Activated naive CD4-positive, alpha-beta T cell treated with anti-CD3 and anti-CD28 coated beads for 36 hours (primary cell): ENCODE measurements around the gene GATA5. TPM values are rescaled to one million over a fixed set of nuclear protein-coding genes. Genes with fewer than 3 reads are reported as not detected.

Experiments used
- CTCF ChIA-PET: fragments of 350-600 bp; sonication (Branson Sonifier 250); formaldehyde crosslinking; loops from one replicate; lab custom pipeline; 2021; ENCODE audit warnings: antibody characterized with exemption; lab: Charles Lee
- DNase-seq: peaks from one replicate; pipeline ENCODE4 v3.0.0-alpha.2; 2020
- H3K27ac Mint-ChIP-seq: one replicate; pipeline ENCODE4 v1.8.0; 2021; ENCODE audit warnings: mild to moderate bottlenecking, mixed read lengths
- H3K27me3 Mint-ChIP-seq: one replicate; pipeline ENCODE4 v1.8.0; 2021; ENCODE audit warnings: low read depth, mixed read lengths
- H3K36me3 Mint-ChIP-seq: one replicate; pipeline ENCODE4 v1.8.0; 2021; ENCODE audit warnings: low read depth, mixed read lengths
- H3K4me1 Mint-ChIP-seq: one replicate; pipeline ENCODE4 v1.8.0; 2021; ENCODE audit warnings: low read depth, mixed read lengths
- H3K4me3 Mint-ChIP-seq: one replicate; pipeline ENCODE4 v1.8.0; 2021; ENCODE audit warnings: mild to moderate bottlenecking, moderate library complexity, mixed read lengths
- H3K9me3 Mint-ChIP-seq: one replicate; pipeline ENCODE4 v1.8.0; 2021; ENCODE audit warnings: mixed read lengths
- intact Hi-C: fragments of 100-400 bp; cut with micrococcal nuclease; formaldehyde crosslinking; loops from one replicate; pipeline ENCODE4 v1.15.1; 2023
- total RNA-seq, 2 experiments: library from RNA; stranded (reverse); gene quantifications; one replicate each; pipeline ENCODE4 v1.2.3, GENCODE V29; 2021

The GATA5 gene
- total RNA-seq, 2 experiments from 2014 or later: not detected

DNA sequence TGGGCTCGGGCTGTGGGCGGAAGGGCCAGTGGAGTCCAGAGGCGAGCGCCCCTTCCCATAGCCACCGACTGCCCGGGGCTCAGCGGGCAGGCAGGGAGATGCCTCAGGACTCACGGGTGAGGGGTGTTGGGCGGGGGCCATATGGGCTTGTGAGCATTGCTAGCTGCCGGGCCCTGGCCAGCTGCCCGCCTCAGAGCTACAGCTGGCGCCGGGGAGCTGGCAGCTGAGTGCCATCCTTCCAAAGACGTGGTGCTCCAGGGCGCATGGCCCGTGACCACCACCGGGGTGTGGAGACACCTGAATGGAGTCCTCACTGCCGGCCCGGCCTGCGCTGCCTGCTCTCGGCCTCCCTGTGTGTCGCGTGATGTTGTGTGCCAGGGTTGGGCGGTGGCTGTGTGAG lies 37.9 kb downstream of the GATA5 start:
- no peaks in the 10 kb centered on the region for H3K36me3 Mint-ChIP-seq
- peaks cover 19% of the 10 kb centered on the region for H3K27me3 Mint-ChIP-seq
- H3K27ac Mint-ChIP-seq: no peak overlapping the region
- no peaks in the 10 kb centered on the region for H3K9me3 Mint-ChIP-seq
- intact Hi-C loops: no loop called here
- H3K4me3 Mint-ChIP-seq: no peak overlapping the region
- CTCF ChIA-PET: no interaction called here
- no peaks in the 10 kb centered on the region for H3K4me1 Mint-ChIP-seq
- DNase-seq: no peak

DNA sequence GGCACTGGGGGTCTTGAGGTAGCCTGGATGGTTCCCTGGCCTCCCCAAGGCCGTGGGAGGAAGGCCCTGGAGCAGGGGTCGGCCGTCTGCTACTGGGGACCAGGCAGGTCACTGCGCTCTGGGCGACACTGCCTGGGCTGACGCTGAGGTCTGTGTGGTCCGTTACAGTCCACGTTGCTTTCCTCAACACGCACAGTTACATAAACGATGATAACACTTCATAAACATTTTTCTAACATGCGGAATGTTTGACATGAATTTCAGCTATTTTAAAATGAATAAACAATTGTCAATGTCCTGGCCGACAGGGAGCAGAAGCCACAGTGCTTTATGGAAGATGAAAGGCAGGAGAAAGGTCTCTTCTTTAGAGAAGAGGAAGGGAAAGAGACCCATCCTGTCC lies 38.3 kb downstream of the GATA5 start:
- peaks cover 19% of the 10 kb centered on the region for H3K27me3 Mint-ChIP-seq
- H3K9me3 Mint-ChIP-seq: no peaks in the 10 kb centered on the region
- H3K27ac Mint-ChIP-seq: no peak overlapping the region
- no peaks in the 10 kb centered on the region for H3K4me1 Mint-ChIP-seq
- no peak overlapping the region for H3K4me3 Mint-ChIP-seq
- intact Hi-C loops: no loop called here
- DNase-seq: no peak
- CTCF ChIA-PET: no interaction called here
- H3K36me3 Mint-ChIP-seq: no peaks in the 10 kb centered on the region

DNA sequence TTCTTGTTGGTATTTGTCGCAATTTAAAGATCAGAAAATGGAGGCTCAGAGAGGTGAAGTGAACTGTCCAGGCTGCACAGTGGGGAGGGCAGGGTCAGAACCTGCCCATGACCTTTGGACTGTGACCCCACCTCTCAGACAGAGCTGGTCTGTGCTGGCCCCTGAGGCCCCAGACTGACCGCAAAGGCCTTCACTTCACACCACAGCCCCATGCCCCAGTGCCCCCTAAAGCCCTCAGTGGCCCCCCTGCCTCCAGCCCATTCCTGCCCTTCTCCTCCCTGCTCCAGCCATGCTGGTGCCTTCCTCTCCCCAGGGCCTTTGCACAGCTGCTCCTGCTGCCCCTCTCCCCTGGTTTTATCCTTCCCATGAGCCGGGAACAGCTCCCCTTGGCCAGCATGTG lies 39.1 kb downstream of the GATA5 start:
- no peak overlapping the region for H3K4me3 Mint-ChIP-seq
- H3K4me1 Mint-ChIP-seq: no peaks in the 10 kb centered on the region
- no peaks in the 10 kb centered on the region for H3K9me3 Mint-ChIP-seq
- H3K27ac Mint-ChIP-seq: no peak overlapping the region
- no peak for DNase-seq
- H3K36me3 Mint-ChIP-seq: no peaks in the 10 kb centered on the region
- intact Hi-C loops: no loop called here
- CTCF ChIA-PET: no interaction called here
- peaks cover 19% of the 10 kb centered on the region for H3K27me3 Mint-ChIP-seq

- no peak overlapping the region for H3K27ac Mint-ChIP-seq
- no peaks in the 10 kb centered on the region for H3K4me1 Mint-ChIP-seq
- no peaks in the 10 kb centered on the region for H3K36me3 Mint-ChIP-seq
- DNase-seq: no peak
- H3K27me3 Mint-ChIP-seq: peaks cover 22% of the 10 kb centered on the region
- H3K9me3 Mint-ChIP-seq: no peaks in the 10 kb centered on the region
- intact Hi-C loops: no loop called here
- no peak overlapping the region for H3K4me3 Mint-ChIP-seq
- CTCF ChIA-PET: interaction anchor here (1.5 kb wide), 1 partner anchor 23 kb away, joined by 3 read pairs; no protein-coding TSS in a partner anchor
These were observed 41.9 kb downstream of the GATA5 start for GRCh38 chr20:62433658-62434497.

- DNase-seq: no peak
These were observed 44.8 kb downstream of the GATA5 start for GRCh38 chr20:62430866-62431447.

DNA sequence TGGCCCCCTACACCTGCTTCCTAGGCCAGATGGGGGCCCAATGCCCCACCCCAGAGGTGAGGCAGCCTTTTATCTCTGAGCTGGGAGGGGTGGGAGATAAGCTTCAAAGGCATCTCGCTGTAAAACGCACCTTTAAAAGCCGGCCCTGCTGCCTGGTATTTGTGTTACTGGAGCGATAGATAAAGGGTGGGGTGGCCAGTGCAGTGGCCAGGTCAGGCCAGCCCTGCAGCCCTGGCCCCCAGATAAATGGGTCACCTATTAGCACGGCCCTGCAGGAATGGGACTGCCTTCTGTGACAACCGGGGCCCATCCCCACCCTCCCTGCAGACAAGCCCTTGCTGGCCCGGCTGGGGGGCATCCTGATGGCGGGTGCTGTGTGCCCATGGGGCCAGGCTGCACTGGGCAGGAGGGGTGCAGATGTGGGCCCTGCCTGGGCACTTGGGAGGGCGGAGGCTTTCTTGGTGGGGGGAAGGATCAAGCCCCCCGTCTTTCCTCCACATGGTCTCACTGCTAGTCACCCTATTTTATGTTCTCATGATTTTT lies 45.4 kb downstream of the GATA5 start:
- Mint-ChIP-seq H3K27me3 (peaks cover 20% of the 10 kb centered on the region), H3K4me3 (no peak overlapping the region), H3K9me3 (no peaks in the 10 kb centered on the region), H3K36me3 (no peaks in the 10 kb centered on the region), H3K4me1 (no peaks in the 10 kb centered on the region), H3K27ac (no peak overlapping the region)
- intact Hi-C loops: no loop called here
- no peak for DNase-seq
- CTCF ChIA-PET: no interaction called here

More at GRCh38 chr20:62430866-62431447, 44.8 kb downstream of the GATA5 start:
- H3K36me3 Mint-ChIP-seq: no peaks in the 10 kb centered on the region
- no peaks in the 10 kb centered on the region for H3K4me1 Mint-ChIP-seq
- CTCF ChIA-PET: no interaction called here
- H3K9me3 Mint-ChIP-seq: no peaks in the 10 kb centered on the region
- no peak overlapping the region for H3K4me3 Mint-ChIP-seq
- intact Hi-C loops: no loop called here
- H3K27ac Mint-ChIP-seq: no peak overlapping the region
- H3K27me3 Mint-ChIP-seq: peaks cover 24% of the 10 kb centered on the region

GRCh38 chr20:62429455-62430310 lies 46.1 kb downstream of the GATA5 start:
- Mint-ChIP-seq H3K27ac (no peak overlapping the region), H3K36me3 (no peaks in the 10 kb centered on the region), H3K4me1 (no peaks in the 10 kb centered on the region), H3K4me3 (no peak overlapping the region), H3K9me3 (no peaks in the 10 kb centered on the region), H3K27me3 (peaks cover 15% of the 10 kb centered on the region)
- no peak for DNase-seq
- CTCF ChIA-PET: no interaction called here
- intact Hi-C loops: no loop called here

- H3K4me1 Mint-ChIP-seq: no peaks in the 10 kb centered on the region
- CTCF ChIA-PET: no interaction called here
- no peak overlapping the region for H3K4me3 Mint-ChIP-seq
- peaks cover 6% of the 10 kb centered on the region for H3K27me3 Mint-ChIP-seq
- H3K27ac Mint-ChIP-seq: no peak overlapping the region
- intact Hi-C loops: no loop called here
- no peak for DNase-seq
- no peaks in the 10 kb centered on the region for H3K36me3 Mint-ChIP-seq
- H3K9me3 Mint-ChIP-seq: no peaks in the 10 kb centered on the region
These were observed 47.1 kb downstream of the GATA5 start for GRCh38 chr20:62428396-62429295.

DNA sequence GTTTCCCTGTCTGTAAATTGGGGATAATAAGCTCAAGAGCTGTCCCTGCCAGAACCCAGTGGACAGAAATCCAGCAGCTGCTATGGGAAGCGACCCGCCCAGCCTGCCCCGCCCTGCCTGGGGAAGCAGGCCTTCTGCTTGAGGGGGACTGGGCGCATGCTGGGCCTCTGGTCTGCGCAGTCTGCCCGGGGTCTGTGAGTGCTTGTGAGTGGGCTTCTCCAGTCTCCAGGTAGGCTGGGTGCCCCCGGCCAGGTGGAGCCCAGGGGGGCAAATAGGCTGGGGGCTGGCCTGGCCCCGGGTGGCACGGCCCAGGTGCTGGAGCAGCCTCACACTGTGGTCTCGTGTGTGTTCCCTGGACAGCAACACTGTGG lies 47.8 kb downstream of the GATA5 start:
- no peak overlapping the region for H3K27ac Mint-ChIP-seq
- no peaks in the 10 kb centered on the region for H3K9me3 Mint-ChIP-seq
- no peak for DNase-seq
- CTCF ChIA-PET: no interaction called here
- H3K27me3 Mint-ChIP-seq: peaks cover 5% of the 10 kb centered on the region
- no peaks in the 10 kb centered on the region for H3K4me1 Mint-ChIP-seq
- H3K36me3 Mint-ChIP-seq: no peaks in the 10 kb centered on the region
- no peak overlapping the region for H3K4me3 Mint-ChIP-seq
- intact Hi-C loops: no loop called here

DNA sequence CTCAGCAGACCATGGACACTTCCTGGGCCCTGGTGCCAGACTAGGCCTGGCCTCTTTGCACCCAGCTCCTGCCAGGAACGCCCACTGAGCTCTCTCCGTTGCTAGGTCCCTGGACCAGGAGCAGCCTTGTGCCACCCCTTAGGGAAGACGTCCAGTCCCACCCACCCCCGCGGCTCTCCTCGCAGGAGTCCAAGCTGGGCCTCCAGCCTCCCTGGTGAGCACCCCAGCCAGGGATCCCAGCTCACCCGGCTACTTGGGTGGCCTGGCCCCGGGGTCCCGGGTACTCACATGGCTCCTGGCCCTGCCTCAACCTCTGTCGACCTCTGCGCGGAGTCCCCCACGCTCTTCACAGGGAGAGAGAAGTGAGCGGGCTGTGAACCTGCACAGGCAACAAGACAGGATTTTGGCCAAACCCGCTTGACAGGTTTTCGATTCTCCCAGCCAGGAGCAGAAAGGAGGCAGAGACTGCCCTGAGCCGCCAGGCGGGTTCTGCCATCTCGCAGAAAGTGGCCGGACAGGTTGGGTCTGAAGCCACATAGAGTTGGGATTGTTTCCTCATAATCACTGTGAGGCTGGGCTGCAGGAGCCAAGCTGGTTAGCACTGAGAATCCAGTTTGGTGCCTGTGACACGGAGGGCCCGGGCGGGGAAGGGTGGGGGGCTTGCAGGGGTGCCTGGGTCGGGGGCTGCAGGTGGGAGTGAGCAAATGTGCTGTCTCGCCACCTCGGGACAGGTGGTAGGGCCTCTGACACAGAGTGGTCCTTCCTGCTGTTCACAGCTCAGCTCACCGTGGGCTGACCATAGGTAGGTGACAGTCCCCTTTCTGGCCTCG lies 48.4 kb downstream of the GATA5 start, which contains the start of gene RBBP8NL:
Gene RBBP8NL (minus strand): TSS at position 368 of the 830 bp plus-strand sequence. CDS start 7,892 bp downstream, outside the sequence.
- peaks cover 5% of the 10 kb centered on the region for H3K27me3 Mint-ChIP-seq
- intact Hi-C loops: no loop called here
- H3K4me3 Mint-ChIP-seq: no peak within 1 kb of the TSS
- H3K4me1 Mint-ChIP-seq: no peaks in the 10 kb centered on the region
- no peak for DNase-seq
- CTCF ChIA-PET: no interaction called here
- no peaks in the 10 kb centered on the region for H3K9me3 Mint-ChIP-seq
- H3K27ac Mint-ChIP-seq: no peak within 1 kb of the TSS
- no peaks in the 10 kb centered on the region for H3K36me3 Mint-ChIP-seq

DNA sequence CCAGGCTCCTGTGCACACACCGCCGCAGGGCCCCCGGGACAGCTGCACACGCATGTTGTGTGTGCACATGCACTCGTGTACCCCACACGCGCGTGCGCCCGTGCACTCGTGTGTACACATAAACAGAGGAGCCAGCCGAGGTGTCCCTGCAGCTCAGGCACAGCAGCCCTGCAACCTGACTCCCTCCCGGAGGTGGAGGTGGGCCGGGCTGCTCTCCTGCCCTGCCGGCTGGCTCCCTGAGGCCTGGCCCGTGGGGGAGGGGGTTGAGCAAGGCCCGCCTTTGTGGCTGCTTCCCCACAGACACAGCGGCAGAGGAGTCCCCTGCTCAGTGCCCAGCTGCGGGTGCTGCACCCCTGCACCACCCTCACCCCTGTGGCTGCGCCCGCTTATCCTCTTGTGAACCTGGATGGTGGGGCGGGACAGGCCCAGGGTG lies 49.1 kb downstream of the GATA5 start:
- DNase-seq: no peak
- H3K27ac Mint-ChIP-seq: no peak overlapping the region
- intact Hi-C loops: no loop called here
- H3K27me3 Mint-ChIP-seq: peaks cover 5% of the 10 kb centered on the region
- H3K4me3 Mint-ChIP-seq: no peak overlapping the region
- CTCF ChIA-PET: no interaction called here
- no peaks in the 10 kb centered on the region for H3K36me3 Mint-ChIP-seq
- no peaks in the 10 kb centered on the region for H3K4me1 Mint-ChIP-seq
- no peaks in the 10 kb centered on the region for H3K9me3 Mint-ChIP-seq
